Stimulated activated CD8-positive, alpha-beta memory T cell treated with anti-CD3 and anti-CD28 coated beads, Interleukin-4, amount 100 ng/mL, for 48 hours (primary cell): Measurements from ENCODE around the gene TBP.
"Not testable (repeated sequence)": the region's sequence is repeated elsewhere in the genome, so short reads cannot be mapped to it uniquely, and the experiment has no call there.

Experiments used
- DNase-seq: peaks from one replicate; pipeline ENCODE4 v3.0.0-alpha.2; 2020

The TBP gene

DNA sequence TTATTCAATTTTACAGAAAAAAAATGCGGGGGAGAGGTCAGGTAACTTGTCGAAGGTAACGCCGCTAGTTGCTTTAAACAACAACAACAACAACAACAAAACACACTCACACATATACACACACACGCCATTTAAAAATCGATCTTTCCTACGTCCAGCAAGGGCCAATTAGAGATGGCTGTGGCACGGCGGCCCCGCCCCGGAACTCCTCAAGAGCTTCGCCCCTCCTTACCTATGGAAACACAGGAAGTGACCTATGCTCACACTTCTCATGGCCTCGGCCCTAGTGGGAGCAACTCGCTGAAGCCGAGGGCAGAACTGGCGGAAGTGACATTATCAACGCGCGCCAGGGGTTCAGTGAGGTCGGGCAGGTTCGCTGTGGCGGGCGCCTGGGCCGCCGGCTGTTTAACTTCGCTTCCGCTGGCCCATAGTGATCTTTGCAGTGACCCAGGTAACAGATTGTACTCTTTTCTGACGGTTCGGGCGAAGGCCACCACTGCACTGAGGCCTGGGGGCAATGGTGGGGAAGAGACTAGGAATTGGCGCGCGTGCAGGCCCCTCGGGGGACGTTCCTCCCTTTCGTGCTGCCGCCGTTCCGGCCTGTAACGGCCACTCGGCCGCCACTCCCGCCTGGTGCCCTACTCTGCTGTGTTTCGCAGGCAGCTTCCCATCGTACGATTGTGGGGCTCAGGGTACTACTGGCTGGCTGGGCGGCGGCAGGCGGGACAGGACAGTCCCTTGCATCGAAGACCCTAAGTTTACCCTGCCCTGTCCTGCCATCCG is at the start of gene TBP:
Gene TBP, plus strand, starts transcription at position 357 of the 783 bp plus-strand sequence. CDS start 2,661 bp downstream, outside the sequence.
- peak; percentile 98 for DNase-seq

DNA sequence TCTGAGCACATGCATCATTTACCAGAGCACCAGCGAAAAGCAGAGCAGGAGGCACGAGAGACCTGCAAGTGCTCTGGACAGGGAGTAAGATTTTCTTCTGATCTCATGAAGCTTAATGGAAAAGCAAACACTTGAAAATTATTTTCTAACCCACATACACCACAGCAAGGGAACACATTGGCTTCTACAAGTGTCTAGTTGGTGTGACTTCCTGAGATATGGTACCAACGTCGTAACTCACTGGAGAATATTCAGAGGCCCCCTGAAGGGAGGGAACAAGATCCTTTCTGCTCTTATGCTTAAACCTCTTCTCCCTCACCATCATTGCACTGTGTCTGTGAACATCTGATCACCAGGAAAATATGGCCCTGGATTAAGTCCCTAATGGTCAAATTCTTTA is 49.7 kb upstream of the TBP start:
- no peak for DNase-seq

DNA sequence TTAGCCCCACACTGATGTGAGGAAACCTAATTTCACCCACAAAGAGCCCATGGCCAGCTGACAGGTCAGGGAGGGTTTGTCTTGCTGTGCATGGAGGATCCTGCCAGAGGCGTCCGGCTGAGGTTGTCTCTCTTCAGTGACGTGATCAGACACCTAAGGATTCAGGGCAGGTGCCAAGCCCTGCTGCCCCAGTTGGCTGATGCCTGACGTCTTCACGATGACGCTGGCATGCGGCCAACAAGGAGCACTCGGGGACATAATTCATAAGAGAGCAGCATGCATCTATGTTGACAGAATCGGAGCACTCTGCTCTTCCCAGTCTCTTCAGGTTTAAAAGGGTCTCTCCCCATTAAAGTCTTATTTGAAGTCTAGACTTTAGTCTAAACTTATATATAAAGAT is 48.9 kb upstream of the TBP start:
- no peak for DNase-seq

DNA sequence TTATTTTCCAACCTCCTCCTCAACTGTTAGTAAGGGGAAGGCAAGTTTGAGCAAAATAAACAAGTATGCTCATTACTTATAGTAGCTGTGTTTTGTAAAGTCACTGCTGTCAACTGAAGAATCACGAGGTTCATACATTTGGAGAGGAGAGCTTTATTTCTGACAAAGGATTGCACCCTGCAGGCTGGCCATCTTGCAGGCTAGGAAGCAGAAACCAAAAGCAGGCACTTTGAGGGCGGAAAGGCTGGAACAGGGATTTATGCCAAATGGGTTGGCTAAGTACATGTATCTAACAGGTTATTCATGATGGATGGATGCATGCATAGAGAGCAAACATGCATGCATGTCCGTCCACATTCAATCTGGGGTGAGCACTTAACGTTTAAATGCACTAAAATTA is 47.7 kb upstream of the TBP start:
- DNase-seq, result no peak

DNA sequence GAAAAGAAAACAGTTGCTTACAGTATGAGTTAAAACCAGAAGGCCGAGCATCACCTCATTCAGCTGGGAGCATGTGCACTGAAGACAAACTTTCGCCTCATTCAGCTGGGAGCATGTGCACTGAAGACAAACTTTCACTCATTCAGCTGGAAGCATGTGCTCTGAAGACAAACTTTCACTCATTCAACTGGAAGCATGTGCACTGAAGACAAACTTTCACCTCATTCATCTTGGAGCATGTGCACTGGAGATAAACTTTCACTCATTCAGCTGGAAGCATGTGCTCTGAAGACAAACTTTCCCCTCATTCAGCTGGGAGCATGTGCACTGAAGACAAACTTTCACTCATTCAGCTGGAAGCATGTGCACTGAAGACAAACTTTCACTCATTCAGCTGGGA is 46.4 kb upstream of the TBP start:
- not testable (repeated sequence) for DNase-seq

DNA sequence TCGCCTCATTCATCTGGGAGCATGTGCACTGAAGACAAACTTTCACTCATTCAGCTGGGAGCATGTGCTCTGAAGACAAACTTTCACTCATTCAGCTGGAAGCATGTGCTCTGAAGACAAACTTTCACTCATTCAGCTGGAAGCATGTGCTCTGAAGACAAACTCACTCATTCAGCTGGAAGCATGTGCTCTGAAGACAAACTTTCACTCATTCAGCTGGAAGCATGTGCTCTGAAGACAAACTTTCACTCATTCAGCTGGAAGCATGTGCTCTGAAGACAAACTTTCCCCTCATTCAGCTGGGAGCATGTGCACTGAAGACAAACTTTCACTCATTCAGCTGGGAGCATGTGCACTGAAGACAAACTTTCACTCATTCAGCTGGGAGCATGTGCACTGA is 45.9 kb upstream of the TBP start:
- not testable (repeated sequence) for DNase-seq

DNA sequence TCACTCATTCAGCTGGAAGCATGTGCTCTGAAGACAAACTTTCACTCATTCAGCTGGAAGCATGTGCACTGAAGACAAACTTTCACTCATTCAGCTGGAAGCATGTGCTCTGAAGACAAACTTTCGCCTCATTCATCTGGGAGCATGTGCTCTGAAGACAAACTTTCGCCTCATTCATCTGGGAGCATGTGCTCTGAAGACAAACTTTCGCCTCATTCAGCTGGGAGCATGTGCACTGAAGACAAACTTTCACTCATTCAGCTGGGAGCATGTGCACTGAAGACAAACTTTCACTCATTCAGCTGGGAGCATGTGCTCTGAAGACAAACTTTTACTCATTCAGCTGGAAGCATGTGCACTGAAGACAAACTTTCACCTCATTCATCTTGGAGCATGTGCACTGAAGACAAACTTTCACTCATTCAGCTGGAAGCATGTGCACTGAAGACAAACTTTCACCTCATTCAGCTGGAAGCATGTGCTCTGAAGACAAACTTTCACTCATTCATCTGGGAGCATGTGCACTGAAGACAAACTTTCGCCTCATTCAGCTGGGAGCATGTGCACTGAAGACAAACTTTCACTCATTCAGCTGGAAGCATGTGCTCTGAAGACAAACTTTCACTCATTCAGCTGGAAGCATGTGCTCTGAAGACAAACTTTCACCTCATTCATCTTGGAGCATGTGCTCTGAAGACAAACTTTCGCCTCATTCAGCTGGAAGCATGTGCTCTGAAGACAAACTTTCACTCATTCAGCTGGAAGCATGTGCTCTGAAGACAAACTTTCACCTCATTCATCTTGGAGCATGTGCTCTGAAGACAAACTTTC is 45.1 kb upstream of the TBP start:
- DNase-seq, result not testable (repeated sequence)

DNA sequence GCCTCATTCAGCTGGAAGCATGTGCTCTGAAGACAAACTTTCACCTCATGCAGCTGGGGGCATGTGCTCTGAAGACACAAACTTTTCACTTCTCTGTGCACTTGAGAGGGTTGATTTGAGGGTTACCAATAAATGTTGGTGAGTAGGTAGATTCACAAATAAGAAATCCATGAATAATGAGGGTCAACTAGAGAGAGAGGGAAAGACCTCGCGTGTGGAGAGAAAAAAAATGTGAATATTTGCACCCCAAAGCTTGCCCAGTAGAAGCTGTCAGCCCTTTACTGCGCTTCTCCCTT is 44.5 kb upstream of the TBP start:
- DNase-seq, result no peak

DNA sequence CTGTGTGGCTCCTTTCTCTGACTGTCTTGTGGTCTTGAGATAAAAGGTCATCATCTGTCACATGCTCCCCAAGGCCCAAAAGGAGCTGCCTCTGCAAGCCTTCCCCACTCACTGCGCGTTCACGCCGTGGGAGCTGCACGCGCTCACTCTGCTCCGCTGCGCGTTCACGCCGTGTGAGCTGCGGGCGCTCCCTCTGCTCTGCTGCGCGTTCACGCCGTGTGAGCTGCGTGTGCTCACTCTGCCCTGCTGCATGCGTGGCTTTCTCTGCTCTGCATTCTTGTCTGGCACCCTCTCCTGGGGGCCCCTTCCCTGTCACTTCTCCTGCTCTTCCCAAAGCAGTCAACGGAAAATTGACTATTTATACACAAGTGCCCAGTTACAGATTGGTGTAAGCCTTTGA is 43.5 kb upstream of the TBP start:
- DNase-seq, result no peak

DNA sequence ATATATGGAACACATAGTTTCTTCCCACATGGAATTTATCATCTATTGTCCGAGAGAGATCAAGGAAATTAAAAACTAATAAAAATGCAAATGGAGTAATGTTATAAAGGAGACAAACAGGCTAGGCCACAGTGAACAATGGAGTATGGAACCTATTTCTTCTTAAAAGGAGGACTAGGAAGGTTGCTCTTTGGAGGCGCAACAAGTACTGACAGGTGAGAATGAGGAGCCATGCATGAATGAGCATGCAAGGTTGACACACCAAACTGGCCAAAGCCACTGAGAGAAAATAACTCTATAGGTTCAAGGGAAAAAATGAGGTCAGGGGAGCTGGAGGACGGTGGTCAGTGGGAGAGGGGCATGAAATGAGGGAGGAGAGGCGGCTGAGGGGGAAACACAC is 41.9 kb upstream of the TBP start:
- no peak for DNase-seq

DNA sequence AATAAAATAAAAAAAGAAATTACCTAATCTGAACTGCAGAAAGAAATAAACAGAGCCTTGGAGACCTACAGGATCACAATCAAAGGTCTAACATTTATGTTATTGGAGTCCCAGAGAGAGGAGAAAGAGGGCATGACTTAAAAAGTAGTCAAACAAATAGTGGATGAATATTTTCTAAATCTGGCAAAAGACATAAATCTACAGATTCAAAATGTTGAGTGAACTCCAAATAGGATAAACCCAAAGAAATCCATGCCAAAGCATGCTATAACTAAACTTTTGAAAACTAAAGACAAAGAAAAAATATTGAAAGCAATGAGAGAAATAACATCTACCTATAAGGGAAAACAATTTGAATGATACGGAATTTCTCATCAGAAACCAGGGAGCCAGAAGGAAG is 39.3 kb upstream of the TBP start:
- DNase-seq, result no peak

DNA sequence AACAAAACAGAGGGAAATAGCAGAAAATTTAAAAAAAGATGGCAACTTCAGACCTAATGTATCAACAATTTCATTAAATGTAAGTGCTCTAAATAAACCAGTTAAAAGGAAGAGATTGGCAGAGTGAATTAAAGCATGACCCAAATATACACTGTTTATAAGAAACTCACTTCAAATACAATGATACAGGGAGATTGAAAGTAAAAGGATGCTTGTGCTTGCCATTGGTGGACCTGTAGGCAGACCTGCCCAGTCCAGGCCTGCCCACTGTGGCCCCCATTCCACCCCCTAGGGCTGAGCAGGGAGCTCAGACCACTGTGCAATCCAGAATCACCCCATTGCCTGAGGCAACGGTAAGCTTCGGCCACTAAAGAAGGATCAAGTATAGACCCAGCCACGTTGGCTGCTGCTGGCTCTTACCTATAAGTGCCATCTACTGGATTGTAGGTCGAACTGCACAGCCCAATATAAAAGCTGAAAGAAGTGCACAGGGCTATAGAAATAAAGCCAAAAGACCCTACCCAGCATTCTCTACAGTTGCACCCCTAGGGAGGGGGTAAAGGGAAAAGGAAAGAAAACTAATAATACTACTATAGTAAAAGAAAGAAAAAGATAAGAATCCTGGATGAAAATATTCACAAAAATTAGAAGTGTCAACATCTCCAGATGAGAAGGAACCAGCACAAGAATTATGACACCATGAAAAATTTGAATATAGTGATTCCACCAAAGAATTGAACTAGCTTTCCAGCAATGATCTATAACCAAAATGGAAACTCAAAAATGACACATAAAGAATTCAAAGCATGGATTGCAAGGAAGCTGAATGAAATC is 37.2 kb upstream of the TBP start:
- DNase-seq, result peak; percentile 45

DNA sequence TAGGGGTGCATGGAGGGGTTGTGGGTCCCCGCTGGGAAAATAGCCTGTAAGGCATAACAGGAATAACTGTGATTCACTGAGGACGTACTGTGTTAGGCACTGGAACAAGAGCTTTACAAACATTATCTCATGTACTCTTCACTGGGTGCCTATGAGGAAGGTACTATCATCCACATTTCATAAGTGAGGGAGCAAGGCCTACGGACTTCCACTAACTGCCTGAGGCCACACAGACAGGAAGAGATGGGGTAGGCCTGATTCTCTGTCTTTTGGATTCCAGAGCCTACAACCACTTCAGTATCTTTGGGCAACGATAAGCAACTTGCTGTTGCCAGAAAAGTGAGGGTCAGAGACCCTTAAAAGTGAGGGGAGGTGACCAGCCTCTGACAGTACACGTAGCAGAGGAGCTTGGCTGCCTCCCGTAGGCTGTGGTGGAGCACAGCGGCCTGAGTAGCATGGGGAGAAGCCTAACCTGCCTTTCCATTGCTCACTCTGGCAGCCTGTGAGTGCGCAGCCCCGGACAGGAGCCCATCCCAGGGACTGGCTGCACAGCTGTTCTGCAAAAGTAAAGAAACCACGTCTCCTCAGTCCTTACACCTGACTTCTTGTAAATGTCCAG is 31.5 kb upstream of the TBP start:
- peak; percentile 34 for DNase-seq

DNA sequence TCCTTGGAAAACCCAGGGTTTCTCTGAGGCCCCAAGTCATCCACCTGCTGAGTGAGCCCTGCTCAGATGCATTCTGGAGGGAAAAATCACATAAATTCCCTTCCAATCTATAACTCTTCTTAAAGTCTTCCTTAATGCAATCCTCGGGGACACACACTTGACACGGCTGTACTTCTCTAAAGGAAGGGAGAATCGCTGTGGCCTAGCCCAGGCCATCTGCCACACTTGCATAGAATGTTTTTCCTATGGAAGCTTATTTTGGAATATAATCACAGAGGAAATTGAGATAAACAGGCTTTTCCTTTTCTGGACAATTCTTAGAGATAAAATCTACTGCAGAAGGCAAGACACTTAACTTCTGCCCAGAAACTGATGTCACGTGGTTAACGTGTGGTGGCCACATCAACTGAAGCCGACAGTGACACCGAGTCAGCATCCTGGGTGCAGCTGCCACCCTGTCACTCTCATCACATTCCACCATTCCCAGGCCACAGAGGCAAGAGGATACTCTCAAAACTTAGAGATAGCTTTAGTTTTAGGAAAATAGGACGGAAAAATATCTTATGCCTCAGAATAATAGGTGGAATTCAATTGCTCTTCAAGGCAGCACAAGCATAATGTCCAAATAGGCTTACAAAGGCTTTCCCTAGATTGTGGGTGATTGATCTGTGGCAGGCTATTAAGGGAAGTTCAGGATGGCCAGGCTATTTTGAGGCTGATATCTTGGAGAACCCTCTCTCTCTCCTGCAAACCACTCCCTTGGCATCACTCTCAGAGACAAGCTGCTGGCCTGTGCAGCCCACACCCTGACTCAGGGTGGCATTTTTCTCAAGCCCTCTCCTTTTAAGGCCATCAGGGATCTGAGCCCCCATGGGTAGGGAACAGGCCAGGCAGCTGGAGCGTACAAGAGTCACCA is 30.7 kb upstream of the TBP start:
- no peak for DNase-seq

DNA sequence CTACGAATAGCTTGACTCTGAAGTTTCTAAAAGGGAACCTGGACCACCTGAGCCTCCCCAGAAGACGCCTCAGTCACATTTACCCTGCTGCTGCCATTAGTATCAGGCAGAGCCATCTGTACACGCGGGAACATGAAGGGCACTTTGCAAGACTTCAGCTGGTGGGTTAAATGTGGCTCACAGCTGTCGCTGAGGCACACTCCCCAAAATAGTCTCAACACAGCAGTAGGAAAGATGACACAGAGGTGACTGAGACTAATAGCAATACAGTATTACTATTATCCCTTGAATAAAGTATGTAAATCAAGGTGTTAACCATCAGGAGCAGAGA is 30.0 kb upstream of the TBP start:
- no peak for DNase-seq

DNA sequence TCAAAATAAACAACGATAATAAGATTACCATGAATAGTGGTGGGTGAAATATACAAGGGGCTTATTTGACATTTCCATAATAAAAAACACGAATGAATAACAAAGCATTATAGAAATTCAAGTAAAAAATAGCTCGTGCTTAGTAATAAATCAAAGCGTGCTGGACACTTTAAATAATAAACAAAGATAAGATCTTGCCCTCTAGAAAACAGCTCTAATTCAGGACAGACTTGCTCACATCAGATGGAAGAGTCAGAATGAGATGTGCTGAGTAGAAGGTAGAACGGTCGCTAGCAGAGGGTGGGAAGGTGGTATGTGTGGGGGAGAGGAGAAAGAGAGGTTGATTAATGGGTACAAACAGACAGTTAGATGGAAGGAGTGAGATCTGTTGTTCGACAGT is 28.4 kb upstream of the TBP start:
- no peak for DNase-seq

DNA sequence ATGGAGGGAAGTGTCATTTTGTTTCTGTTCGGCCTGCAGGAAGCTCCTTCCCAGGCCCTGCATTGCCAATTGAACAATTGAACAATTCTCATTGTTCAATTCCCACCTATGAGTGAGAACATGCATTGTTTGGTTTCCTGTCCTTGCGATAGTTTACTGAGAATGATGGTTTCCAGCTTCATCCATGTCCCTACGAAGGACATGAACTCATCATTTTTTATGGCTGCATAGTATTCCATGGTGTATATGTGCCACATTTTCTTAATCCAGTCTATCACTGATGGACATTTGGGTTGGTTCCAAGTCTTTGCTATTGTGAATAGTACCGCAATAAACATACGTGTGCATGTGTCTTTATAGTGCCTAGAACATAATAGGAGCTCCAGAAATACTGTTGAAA is 26.2 kb upstream of the TBP start:
- DNase-seq, result not testable (repeated sequence)

DNA sequence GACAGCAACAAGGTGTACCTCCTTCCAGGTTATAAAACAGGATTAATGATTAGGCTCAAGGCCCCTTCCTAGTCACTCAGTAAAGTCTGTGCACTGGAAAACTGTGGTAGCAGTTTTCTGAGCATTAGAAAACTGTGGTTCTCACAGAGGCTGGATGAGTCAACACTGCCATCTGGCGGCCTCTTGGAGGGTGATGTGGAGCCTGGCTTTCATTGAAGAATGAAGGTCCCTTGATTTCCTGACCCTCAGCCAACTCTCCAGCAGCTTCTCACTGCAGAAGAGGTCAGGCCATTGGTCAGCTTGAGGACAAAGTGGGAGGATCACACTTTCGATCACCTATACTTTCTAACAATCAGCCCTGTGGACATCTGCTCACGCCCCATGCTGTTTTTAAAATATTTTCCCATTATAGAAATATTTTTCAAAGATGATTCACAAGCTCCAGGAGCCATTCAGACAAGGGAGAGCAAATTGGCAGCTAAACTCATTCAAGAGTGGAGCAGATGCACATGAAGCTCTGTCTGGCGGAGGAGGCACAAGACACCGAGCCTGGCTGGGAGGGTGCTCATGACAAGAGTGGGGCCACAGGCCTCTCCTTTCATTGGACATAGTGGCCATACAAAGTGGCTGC is 24.2 kb upstream of the TBP start:
- DNase-seq, result peak; percentile 79

DNA sequence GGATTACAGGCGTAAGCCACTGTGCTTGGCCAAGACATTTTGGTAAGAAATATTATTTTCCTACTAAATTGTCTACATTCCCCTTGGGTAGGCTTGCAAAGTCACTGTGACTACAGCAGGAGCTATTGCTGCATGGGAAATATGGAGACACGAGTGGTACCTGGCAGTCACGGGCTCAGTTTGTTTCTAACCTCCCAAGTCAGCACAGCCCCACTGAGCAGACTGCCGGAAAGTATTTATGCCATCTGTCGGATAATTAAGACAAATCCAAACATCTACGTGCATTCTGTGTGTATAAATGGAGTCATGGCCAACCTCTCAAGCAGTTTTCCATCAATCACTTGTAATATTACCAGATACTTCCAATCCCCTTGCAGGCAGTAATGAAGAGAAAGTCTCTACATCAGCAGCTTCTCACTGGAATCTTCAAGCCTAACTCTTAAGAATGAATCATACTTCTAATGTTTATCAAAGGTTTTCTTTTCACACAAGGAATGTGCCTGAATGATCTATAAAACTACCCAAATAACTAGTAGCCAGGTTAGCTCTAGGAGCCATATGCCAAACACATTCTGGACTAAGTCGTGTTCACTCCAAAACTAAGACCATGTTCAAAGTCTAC is 21.2 kb upstream of the TBP start:
- no peak for DNase-seq

DNA sequence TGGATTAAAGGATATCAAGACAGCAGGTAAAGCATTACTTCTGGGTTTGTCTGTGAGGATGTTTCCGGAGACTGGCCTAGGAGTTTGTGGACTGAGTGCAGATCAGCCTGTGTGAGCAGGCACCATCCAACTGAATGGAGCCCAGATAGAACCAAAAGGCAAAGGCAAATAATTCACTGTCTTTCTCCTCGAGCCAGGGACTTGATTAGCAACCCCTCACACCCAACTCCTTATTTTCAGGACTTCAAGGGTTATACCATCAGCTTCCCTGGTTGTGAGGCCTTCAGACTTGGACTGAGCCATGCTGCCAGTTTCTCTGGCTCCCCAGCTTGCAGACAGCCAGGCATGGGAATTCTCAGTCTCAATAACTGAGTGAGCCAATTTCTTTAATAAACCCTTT is 20.4 kb upstream of the TBP start:
- DNase-seq, result no peak

DNA sequence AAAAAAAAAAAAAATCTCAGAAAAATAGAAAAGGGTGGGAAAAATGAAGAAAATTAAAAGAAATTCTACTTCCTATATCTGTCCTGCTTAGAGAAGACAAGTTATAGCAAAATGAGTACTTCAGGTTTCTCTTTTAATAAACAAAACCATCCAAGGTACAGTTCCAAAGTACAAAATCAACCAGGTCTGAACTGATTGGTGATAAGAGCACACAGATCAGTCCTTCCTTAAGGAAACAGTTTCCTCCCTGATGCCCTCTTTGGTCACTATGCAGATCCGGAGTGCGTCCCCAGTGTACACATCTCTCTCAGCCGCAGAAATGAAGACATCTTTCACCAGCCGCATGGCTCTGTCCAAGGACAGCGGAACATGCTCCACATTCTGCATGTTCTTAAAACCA is 19.2 kb upstream of the TBP start:
- DNase-seq, result no peak
